ENCODE results near the gene COL23A1.

COL23A1 gene

GRCh38 chr5:178460174-178460573 lies 130.0 kb downstream of the COL23A1 start:
- no peak for DNase-seq (ENCODE audit: low read depth)

GRCh38 chr5:178458140-178458539 lies 132.1 kb downstream of the COL23A1 start:
- no peak for DNase-seq (ENCODE audit: low read depth)

GRCh38 chr5:178457471-178457870 lies 132.7 kb downstream of the COL23A1 start:
- DNase-seq (ENCODE audit: low read depth) = no peak

- DNase-seq (ENCODE audit: low read depth) = no peak
These were observed 134.7 kb downstream of the COL23A1 start for GRCh38 chr5:178455480-178455835.

- no peak for DNase-seq (ENCODE audit: low read depth)
These were observed 135.2 kb downstream of the COL23A1 start for GRCh38 chr5:178454821-178455479.

GRCh38 chr5:178454303-178454702 lies 135.9 kb downstream of the COL23A1 start:
- no peak for DNase-seq (ENCODE audit: low read depth)

GRCh38 chr5:178453224-178453623 lies 137.0 kb downstream of the COL23A1 start:
- no peak for DNase-seq (ENCODE audit: low read depth)

- DNase-seq (ENCODE audit: low read depth) = no peak
These were observed 139.8 kb downstream of the COL23A1 start for GRCh38 chr5:178450121-178451028.

- no peak for DNase-seq (ENCODE audit: low read depth)
These were observed 140.8 kb downstream of the COL23A1 start for GRCh38 chr5:178449163-178450070.

- no peak for DNase-seq (ENCODE audit: low read depth)
These were observed 144.7 kb downstream of the COL23A1 start for GRCh38 chr5:178445534-178445933.

GRCh38 chr5:178442405-178443257 lies 147.6 kb downstream of the COL23A1 start:
- DNase-seq (ENCODE audit: low read depth) = no peak

- DNase-seq (ENCODE audit: low read depth) = no peak
These were observed 148.5 kb downstream of the COL23A1 start for GRCh38 chr5:178441486-178442270.

GRCh38 chr5:178440181-178440580 lies 150.0 kb downstream of the COL23A1 start:
- DNase-seq (ENCODE audit: low read depth) = no peak

GRCh38 chr5:178439493-178440180 lies 150.6 kb downstream of the COL23A1 start:
- DNase-seq (ENCODE audit: low read depth) = no peak

GRCh38 chr5:178438796-178439195 lies 151.4 kb downstream of the COL23A1 start:
- no peak for DNase-seq (ENCODE audit: low read depth)

- DNase-seq (ENCODE audit: low read depth) = no peak
These were observed 152.7 kb downstream of the COL23A1 start for GRCh38 chr5:178437386-178438075.

GRCh38 chr5:178436326-178436940 lies 153.8 kb downstream of the COL23A1 start:
- DNase-seq (ENCODE audit: low read depth) = no peak

GRCh38 chr5:178435321-178436238 lies 154.6 kb downstream of the COL23A1 start:
- no peak for DNase-seq (ENCODE audit: low read depth)

Data from fibroblast of the conjunctiva (primary cell).